DND-41 (cell line): ENCODE data around the gene DLG1.

Source experiments
- ATAC-seq: fragments of 200-7000 bp; cut with Tn5 transposase; 3 replicates; pipeline ENCODE4 v1.9.1; 2021; ENCODE audit warnings: low read depth; ENCODE audit not compliant: insufficient read depth
- DNase-seq: peaks from one replicate; pipeline ENCODE4 v3.0.0-alpha.2; 2020
- H2AFZ ChIP-seq: 2 replicates; pipeline ENCODE4 v1.6.0; 2012; ENCODE audit warnings: low read depth, low read length
- H3K27ac ChIP-seq: 2 replicates; pipeline ENCODE4 v1.5.1; 2012; ENCODE audit warnings: low read length, inconsistent platforms
- H3K27me3 ChIP-seq: fragments of 200-600 bp; sonication (generic); 2 replicates; pipeline ENCODE4 v1.6.0; 2012; ENCODE audit warnings: low read length, mild to moderate bottlenecking, inconsistent platforms; ENCODE audit not compliant: insufficient read depth, poor library complexity
- H3K36me3 ChIP-seq: 2 replicates; pipeline ENCODE4 v1.5.1; 2012; ENCODE audit warnings: low read length, inconsistent platforms; ENCODE audit not compliant: insufficient read depth
- H3K4me1 ChIP-seq: 2 replicates; pipeline ENCODE4 v1.5.1; 2012; ENCODE audit warnings: mild to moderate bottlenecking, low read length; ENCODE audit not compliant: insufficient read depth
- H3K4me2 ChIP-seq: 2 replicates; pipeline ENCODE4 v1.6.0; 2012; ENCODE audit warnings: mild to moderate bottlenecking, moderate library complexity, low read length, inconsistent platforms; ENCODE audit not compliant: insufficient read depth
- H3K4me3 ChIP-seq, 2 experiments: fragments of 200-600 bp in 1 of 2; shearing (Covaris generic) in 1 of 2; 2 replicates each; pipeline ENCODE4 v1.5.1; 2012 to 2016; ENCODE audit warnings: inconsistent platforms in 2 of 2, low read length in 2 of 2, mild to moderate bottlenecking in 2 of 2, low read depth in 1 of 2, moderate library complexity in 1 of 2
- H3K79me2 ChIP-seq: 2 replicates; pipeline ENCODE4 v1.6.0; 2012; ENCODE audit warnings: low read length, inconsistent platforms; ENCODE audit not compliant: insufficient read depth
- H3K9ac ChIP-seq: 2 replicates; pipeline ENCODE4 v1.6.0; 2012; ENCODE audit warnings: low read depth, mild to moderate bottlenecking, inconsistent platforms, low read length, moderate library complexity
- H3K9me3 ChIP-seq: 2 replicates; pipeline ENCODE4 v1.5.1; 2012; ENCODE audit warnings: low read length, moderate library complexity, mild to moderate bottlenecking, inconsistent platforms; ENCODE audit not compliant: insufficient read depth, severe bottlenecking
- H4K20me1 ChIP-seq: 2 replicates; pipeline ENCODE4 v1.6.0; 2012; ENCODE audit warnings: low read length; ENCODE audit not compliant: insufficient read depth
- CTCF ChIP-seq: IDR thresholded peaks from 2 replicates; pipeline ENCODE4 v1.5.1; 2012; ENCODE audit warnings: borderline replicate concordance, low read length, moderate library complexity, mild to moderate bottlenecking; ENCODE audit not compliant: poor library complexity, severe bottlenecking; ENCODE audit errors: extremely low read depth
- EZH2 ChIP-seq: IDR thresholded peaks from 3 replicates; pipeline ENCODE4 v1.6.1; 2012; ENCODE audit warnings: borderline replicate concordance, low read depth, mild to moderate bottlenecking, moderate library complexity, low read length, inconsistent platforms; ENCODE audit not compliant: severe bottlenecking

The DLG1 gene

DNA sequence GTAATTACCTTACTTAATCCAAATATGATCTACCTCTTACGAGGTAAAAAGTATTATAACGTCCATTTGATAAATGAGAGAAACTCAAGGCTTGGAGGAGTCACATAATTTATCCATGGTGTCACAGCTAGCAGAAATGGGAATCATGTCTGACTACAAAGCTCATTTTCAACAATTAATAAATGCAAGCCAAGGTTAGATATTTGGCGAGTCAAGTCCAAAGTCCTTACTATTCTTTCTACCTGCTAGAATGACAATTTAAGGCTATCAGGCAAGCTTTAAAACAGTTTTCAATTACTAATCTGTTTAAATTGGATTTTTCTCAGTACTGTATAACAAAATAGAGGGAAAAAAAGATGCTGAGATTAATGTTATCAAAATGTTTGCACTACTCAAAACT is 68.6 kb downstream of the DLG1 start:
- TF ChIP-seq CTCF (no peak), EZH2 (no peak)
- Histone ChIP-seq H3K4me2 (no peak overlapping the region), H4K20me1 (peaks cover 17% of the 10 kb centered on the region; the same call in 1 of the 2 replicates), H3K79me2 (peaks cover 70% of the 10 kb centered on the region), H3K4me1 (no peaks in the 10 kb centered on the region), H3K27ac (no peak overlapping the region), H3K27me3 (no peaks in the 10 kb centered on the region), H3K9me3 (no peaks in the 10 kb centered on the region), H2AFZ (no peak overlapping the region), H3K4me3 (no peak overlapping the region), H3K9ac (no peak overlapping the region), H3K36me3 (peaks cover 7% of the 10 kb centered on the region; the same call in 1 of the 2 replicates)
- ATAC-seq, result no peak
- no peak for DNase-seq

DNA sequence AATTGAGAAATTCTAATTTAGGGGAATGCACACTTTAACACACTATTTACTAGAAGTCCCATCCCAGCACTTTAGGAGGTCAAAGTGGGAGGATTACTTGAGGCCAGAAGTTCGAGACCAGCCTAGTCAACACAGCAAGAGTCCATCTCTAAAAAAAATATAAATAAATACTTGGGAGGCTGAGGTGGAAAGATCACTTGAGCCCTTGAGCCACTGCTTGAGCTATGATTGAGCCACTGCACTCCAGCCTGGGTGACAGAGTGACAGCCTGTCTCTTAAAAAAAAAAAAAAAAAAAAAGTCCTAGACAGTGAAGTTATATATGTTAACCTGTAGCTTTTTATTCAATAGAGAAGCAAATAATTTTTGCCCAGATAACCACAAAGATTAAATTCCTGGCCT is 69.2 kb downstream of the DLG1 start:
- Histone ChIP-seq H3K36me3 (0 out of 2 replicates have a peak, but pooled peaks cover 7% of the 10 kb centered on the region), H3K4me3 (no peak overlapping the region), H3K9ac (no peak overlapping the region), H3K27me3 (no peaks in the 10 kb centered on the region), H3K79me2 (peaks cover 69% of the 10 kb centered on the region), H4K20me1 (peaks cover 17% of the 10 kb centered on the region; the same call in 1 of the 2 replicates), H2AFZ (no peak overlapping the region), H3K4me1 (no peaks in the 10 kb centered on the region), H3K4me2 (no peak overlapping the region), H3K27ac (no peak overlapping the region), H3K9me3 (no peaks in the 10 kb centered on the region)
- ATAC-seq (no peak), DNase-seq (no peak)
- no peak for TF ChIP-seq CTCF
- TF ChIP-seq EZH2, result no peak

- Histone ChIP-seq H3K79me2 (peaks cover 70% of the 10 kb centered on the region), H3K4me1 (no peaks in the 10 kb centered on the region), H3K36me3 (0 out of 2 replicates have a peak, but pooled peaks cover 7% of the 10 kb centered on the region), H3K27ac (no peak overlapping the region), H3K4me2 (no peak overlapping the region), H3K9ac (no peak overlapping the region), H2AFZ (no peak overlapping the region), H3K27me3 (no peaks in the 10 kb centered on the region), H3K4me3 (no peak overlapping the region), H4K20me1 (peaks cover 14% of the 10 kb centered on the region; the same call in 1 of the 2 replicates), H3K9me3 (no peaks in the 10 kb centered on the region)
- ATAC-seq, result no peak
- no peak for DNase-seq
- TF ChIP-seq EZH2 (no peak), CTCF (no peak)
These were observed 70.4 kb downstream of the DLG1 start for GRCh38 chr3:197227780-197228574.
